ENCODE results near the gene PRSS50.

- TF ChIP-seq CTCF (conservative IDR thresholded peaks at IDR 0.05; ENCODE audit: low read depth, low read length), result no peak
- no peak for TF ChIP-seq EZH2 (IDR thresholded peaks at IDR 0.05; ENCODE audit: borderline replicate concordance, low read depth, low read length, poor library complexity, severe bottlenecking)
Observed at GRCh38 chr3:46748170-46748569, 30.5 kb upstream of the PRSS50 start.
